ACC112 (cell line): Measurements from ENCODE around the gene LDAF1.
"Not testable (repeated sequence)": the region's sequence is repeated elsewhere in the genome, so short reads cannot be mapped to it uniquely, and the experiment has no call there.

Source experiments
- H2AFZ ChIP-seq: fragments of 200-600 bp; sonication (generic); one replicate; pipeline ENCODE4 v1.6.0; 2017; ENCODE audit warnings: antibody characterized with exemption, low read length; ENCODE audit not compliant: unreplicated experiment
- H3K27ac ChIP-seq: fragments of 200-600 bp; sonication (generic); 2 replicates; pipeline ENCODE4 v1.5.1; 2014; ENCODE audit warnings: low read depth, mild to moderate bottlenecking, antibody characterized with exemption, low read length, moderate library complexity
- H3K27me3 ChIP-seq: fragments of 200-600 bp; sonication (generic); 2 replicates; pipeline ENCODE4 v1.6.1; 2014; ENCODE audit warnings: mild to moderate bottlenecking, antibody characterized with exemption, low read length, moderate library complexity, mixed read lengths; ENCODE audit not compliant: insufficient read depth
- H3K36me3 ChIP-seq: fragments of 200-600 bp; sonication (generic); 2 replicates; pipeline ENCODE4 v1.6.1; 2016; ENCODE audit warnings: mild to moderate bottlenecking, antibody characterized with exemption, low read length, moderate library complexity, mixed read lengths; ENCODE audit not compliant: insufficient read depth
- H3K4me1 ChIP-seq: fragments of 200-600 bp; sonication (generic); one replicate; pipeline ENCODE4 v1.6.1; 2016; ENCODE audit warnings: low read length, mixed read lengths; ENCODE audit not compliant: insufficient read depth, unreplicated experiment, control insufficient read depth
- H3K4me3 ChIP-seq: fragments of 200-600 bp; sonication (generic); 2 replicates; pipeline ENCODE4 v1.5.1; 2014; ENCODE audit warnings: mild to moderate bottlenecking, low read depth, low read length
- H3K79me2 ChIP-seq: fragments of 200-600 bp; sonication (generic); one replicate; pipeline ENCODE4 v1.6.0; 2016; ENCODE audit warnings: low read length; ENCODE audit not compliant: control insufficient read depth, unreplicated experiment, insufficient read depth

The LDAF1 gene

DNA sequence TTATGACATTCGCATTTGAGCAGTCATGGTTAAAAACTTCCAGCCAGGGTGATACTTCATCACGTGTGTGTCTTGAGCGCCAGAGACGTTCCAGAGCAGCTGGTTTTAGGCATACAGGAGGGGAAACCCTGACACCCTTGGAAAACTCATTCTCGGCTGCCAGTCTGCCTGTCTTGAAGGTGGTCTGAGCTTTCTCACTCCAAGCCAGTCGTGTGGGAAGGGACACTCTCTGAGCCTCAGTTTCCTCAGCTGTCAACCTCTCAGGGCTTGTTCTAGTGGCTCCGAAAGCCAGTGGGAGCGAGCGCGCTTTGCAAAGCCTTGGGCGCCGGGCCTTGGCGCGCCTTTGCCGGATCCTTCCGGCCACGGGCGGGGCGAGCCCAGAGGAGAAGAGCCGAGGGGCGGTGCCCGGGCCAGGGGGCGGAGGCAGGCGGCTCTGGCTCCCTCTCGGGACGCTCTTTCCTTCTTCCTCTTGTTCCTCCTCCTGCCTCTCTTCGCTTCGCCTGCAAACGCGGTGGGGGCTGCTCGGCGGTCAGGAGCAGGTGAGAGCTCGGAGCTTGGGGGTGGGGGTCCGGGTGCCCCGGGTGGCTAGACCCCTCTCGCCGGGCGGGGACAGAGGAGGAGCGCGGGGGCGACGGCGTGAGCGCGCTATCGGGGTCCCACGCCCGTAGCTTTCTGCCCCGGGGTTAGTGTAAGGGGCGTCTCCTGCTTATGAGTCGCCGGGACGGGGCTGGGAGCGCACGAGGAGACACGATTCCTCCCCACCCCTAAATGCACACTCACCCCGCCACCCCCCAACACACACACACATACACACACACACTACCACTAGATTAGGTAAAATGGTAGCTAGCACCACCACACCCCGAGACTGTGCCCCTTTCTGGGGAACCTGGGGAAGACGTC, at the start of gene LDAF1:
Gene LDAF1 (plus strand): TSS at position 467 of the 903 bp plus-strand sequence. CDS start 2,509 bp downstream, outside the sequence.
- H3K27ac ChIP-seq: no peak within 1 kb of the TSS
- H3K4me1 ChIP-seq: peaks cover 11% of the 10 kb centered on the region
- H3K4me3 ChIP-seq: peak within 1 kb of the TSS; percentile 79
- H3K36me3 ChIP-seq: peaks cover 6% of the 10 kb centered on the region; the same call in 1 of the 2 replicates
- H2AFZ ChIP-seq: peak within 1 kb of the TSS; percentile 74
- no peaks in the 10 kb centered on the region for H3K27me3 ChIP-seq
- H3K79me2 ChIP-seq: no peaks in the 10 kb centered on the region

GRCh38 chr16:21115551-21115950, 42.9 kb upstream of the LDAF1 start:
- not testable (repeated sequence) for H3K36me3 ChIP-seq, H2AFZ ChIP-seq, H3K27ac ChIP-seq, H3K79me2 ChIP-seq, H3K4me3 ChIP-seq, H3K27me3 ChIP-seq, H3K4me1 ChIP-seq

DNA sequence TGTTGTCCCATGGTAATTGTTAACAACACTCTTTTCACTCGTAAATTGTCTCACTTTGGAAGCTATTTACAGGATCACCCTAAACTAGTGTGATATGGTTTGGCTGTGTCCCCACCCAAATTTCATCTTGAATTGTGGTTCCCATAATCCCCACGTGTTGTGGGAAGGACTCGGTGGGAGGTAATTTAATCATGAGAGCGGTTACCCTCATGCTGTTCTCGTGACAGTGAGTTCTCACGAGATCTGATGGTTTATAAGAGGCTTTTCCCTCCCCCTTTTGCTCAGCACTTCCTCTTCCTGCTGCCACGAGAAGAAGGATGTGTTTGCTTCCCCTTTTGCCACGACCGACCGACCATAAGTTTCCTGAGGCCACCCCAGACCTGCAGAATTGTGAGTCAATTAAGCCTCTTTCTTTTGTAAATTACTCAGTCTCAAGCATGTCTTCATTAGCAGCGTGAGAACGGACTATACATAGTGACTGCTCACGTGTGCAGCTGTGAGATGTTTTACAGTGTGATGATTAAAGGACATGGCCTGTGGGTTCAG, 42.3 kb upstream of the LDAF1 start:
- no peak overlapping the region for H3K4me3 ChIP-seq

DNA sequence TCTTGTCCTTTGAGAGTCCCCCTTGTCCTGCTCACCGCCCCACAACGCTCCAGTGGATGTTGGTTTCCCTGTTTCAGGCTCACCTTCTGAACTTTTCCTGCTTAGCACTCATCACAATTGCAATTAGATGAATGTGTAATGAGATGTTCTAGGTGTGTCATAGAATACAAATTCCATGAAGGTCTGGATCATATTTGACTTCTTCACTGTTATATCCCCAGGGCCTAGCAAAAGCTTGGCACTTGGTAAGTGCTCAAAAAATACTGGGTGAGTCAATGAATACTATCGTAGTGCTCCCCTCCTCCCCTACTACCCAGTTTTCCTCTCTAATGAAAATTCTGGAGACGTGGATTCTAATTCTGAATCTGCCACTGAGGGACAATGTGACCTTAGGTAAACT, 40.9 kb upstream of the LDAF1 start:
- no peak overlapping the region for H3K4me3 ChIP-seq
- no peak overlapping the region for H2AFZ ChIP-seq
- H3K27ac ChIP-seq: no peak overlapping the region
- H3K36me3 ChIP-seq: no peaks in the 10 kb centered on the region
- H3K79me2 ChIP-seq: no peaks in the 10 kb centered on the region
- H3K4me1 ChIP-seq: no peaks in the 10 kb centered on the region
- no peaks in the 10 kb centered on the region; the same call in none of the 2 replicates for H3K27me3 ChIP-seq

More for the DNA sequence above, 42.3 kb upstream of the LDAF1 start:
- Histone ChIP-seq H3K27ac (no peak overlapping the region), H3K36me3 (no peaks in the 10 kb centered on the region), H2AFZ (no peak overlapping the region), H3K79me2 (no peaks in the 10 kb centered on the region), H3K4me1 (no peaks in the 10 kb centered on the region), H3K27me3 (peaks cover 7% of the 10 kb centered on the region)

GRCh38 chr16:21120976-21121520, 37.4 kb upstream of the LDAF1 start:
- no peaks in the 10 kb centered on the region for H3K79me2 ChIP-seq
- no peak overlapping the region for H2AFZ ChIP-seq
- H3K4me3 ChIP-seq: no peak overlapping the region
- no peaks in the 10 kb centered on the region for H3K4me1 ChIP-seq
- H3K27me3 ChIP-seq: peaks cover 19% of the 10 kb centered on the region
- no peaks in the 10 kb centered on the region for H3K36me3 ChIP-seq
- H3K27ac ChIP-seq: no peak overlapping the region

DNA sequence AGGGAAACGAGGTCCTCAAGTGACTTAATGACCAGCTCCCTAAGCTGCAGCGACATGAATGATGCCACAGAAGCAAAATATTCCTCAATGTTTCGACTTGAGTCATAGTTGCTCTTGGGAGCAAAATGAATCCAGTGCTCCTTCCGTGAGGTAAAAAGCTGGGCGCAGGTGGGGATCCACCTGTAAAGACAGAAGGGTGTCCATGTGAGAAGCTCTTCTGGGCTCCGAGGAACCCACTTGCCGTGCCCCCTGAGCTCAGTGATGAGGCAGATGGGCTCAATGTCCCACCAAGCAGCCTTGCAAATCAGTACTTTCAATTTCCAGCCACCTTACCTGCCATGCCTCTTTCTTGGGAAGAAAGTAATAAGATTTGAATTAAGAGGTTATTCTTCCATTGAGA, 33.3 kb upstream of the LDAF1 start:
- Histone ChIP-seq H3K36me3 (no peaks in the 10 kb centered on the region), H3K4me3 (no peak overlapping the region), H3K4me1 (no peaks in the 10 kb centered on the region), H2AFZ (no peak overlapping the region), H3K27ac (no peak overlapping the region), H3K27me3 (peaks cover 32% of the 10 kb centered on the region), H3K79me2 (no peaks in the 10 kb centered on the region)

- Histone ChIP-seq H3K4me1 (no peaks in the 10 kb centered on the region), H3K27me3 (peaks cover 41% of the 10 kb centered on the region), H2AFZ (no peak overlapping the region), H3K79me2 (no peaks in the 10 kb centered on the region), H3K4me3 (no peak overlapping the region), H3K27ac (no peak overlapping the region), H3K36me3 (no peaks in the 10 kb centered on the region)
These were observed 32.0 kb upstream of the LDAF1 start for GRCh38 chr16:21126518-21126917.

DNA sequence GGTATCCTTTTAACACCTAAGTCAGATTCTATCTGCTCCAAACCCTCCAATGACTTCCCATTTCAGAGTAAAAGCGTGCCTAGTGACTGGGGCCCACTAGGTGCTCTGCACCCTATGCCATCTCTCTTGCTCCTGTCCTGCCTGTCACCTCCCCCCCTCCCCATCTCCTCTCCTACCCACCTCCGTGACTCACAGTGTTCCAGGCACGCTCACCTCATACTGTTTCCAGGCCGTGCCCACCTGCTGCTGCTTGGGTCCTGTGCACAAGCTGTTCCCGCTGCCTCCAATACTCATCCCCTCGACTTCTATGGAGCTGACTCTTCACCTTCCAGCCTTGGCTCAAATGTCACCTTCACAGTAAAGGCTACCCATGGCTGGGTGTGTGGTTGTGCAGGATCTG, 29.5 kb upstream of the LDAF1 start:
- H3K27me3 ChIP-seq: peaks cover 55% of the 10 kb centered on the region
- H3K36me3 ChIP-seq: no peaks in the 10 kb centered on the region
- no peak overlapping the region for H3K27ac ChIP-seq

GRCh38 chr16:21130811-21131210, 27.7 kb upstream of the LDAF1 start:
- no peaks in the 10 kb centered on the region for H3K79me2 ChIP-seq
- H3K4me1 ChIP-seq: no peaks in the 10 kb centered on the region
- no peak overlapping the region for H3K27ac ChIP-seq

More for the DNA sequence above, 29.5 kb upstream of the LDAF1 start:
- H3K4me1 ChIP-seq: no peaks in the 10 kb centered on the region
- H2AFZ ChIP-seq: no peak overlapping the region
- no peak overlapping the region for H3K4me3 ChIP-seq
- no peaks in the 10 kb centered on the region for H3K79me2 ChIP-seq

DNA sequence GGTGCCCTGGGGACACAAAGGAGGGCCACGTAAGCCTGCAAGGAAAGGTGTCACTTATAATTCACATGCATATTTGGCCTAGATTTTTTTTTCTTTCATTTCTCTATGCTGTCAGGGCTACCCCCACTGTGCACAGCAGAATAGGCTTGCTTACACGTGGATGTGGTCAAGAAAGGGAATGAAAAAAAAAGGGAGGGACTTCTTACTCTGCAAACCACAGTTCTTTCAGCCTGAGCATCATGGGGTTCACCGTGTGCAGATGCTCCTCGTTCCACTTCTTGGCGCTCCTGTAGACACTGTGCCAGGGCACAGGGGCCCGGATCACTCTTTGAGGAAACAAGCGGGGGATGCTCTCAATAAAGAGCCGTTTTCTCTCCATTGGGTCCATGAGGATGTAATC, 24.4 kb upstream of the LDAF1 start:
- Histone ChIP-seq H3K36me3 (no peaks in the 10 kb centered on the region), H3K4me1 (no peaks in the 10 kb centered on the region), H3K79me2 (no peaks in the 10 kb centered on the region), H2AFZ (no peak overlapping the region), H3K27ac (no peak overlapping the region), H3K27me3 (peaks cover 54% of the 10 kb centered on the region), H3K4me3 (no peak overlapping the region)

More at GRCh38 chr16:21130811-21131210, 27.7 kb upstream of the LDAF1 start:
- H3K36me3 ChIP-seq: no peaks in the 10 kb centered on the region
- H3K4me3 ChIP-seq: no peak overlapping the region
- peaks cover 57% of the 10 kb centered on the region for H3K27me3 ChIP-seq
- no peak overlapping the region for H2AFZ ChIP-seq
